GM21619 (cell line): Measurements from ENCODE around the gene CD48.
A peak's percentile ranks its signal among the peaks of the same experiment; 100 is the strongest.
"Not testable (repeated sequence)": the region's sequence is repeated elsewhere in the genome, so short reads cannot be mapped to it uniquely, and the experiment has no call there.

Source experiments
- ATAC-seq: cut with Tn5 transposase; IDR thresholded peaks from one replicate; pipeline ENCODE4 v1.9.1; 2021; ENCODE audit not compliant: unreplicated experiment

The CD48 gene

DNA sequence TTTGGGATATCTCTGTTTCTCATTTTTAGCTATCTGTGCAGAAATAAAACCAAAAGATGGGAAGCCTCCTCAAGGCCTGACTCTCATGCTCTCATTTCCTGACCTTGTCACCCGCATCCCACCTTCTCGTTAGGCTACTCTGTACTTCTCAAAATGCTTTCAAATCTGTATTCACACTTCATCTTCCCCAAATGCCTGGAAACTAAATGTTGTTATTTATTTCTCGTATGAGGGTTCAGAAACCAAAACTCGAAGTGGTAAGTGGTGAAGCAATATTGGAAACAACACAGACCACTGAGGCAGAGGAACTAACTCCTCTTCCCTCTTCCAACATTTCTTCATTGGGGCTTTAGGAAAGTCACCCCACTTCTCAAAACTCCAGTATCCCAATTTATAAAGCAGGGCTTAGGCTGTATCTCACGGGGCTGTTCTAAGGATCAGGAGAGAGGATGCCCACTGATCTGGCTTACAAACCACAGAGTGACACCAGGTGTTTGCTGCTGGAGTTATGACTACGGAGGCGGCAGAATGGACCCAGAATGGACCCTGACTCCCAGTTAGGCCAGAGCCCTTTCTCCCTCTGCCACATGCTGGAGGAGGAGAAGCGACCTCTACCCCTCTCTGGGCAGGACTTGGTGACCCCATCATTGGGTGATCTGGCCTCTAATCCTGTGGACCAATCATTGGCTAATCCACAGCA, 31.0 kb upstream of the CD48 start:
- ATAC-seq = no peak

DNA sequence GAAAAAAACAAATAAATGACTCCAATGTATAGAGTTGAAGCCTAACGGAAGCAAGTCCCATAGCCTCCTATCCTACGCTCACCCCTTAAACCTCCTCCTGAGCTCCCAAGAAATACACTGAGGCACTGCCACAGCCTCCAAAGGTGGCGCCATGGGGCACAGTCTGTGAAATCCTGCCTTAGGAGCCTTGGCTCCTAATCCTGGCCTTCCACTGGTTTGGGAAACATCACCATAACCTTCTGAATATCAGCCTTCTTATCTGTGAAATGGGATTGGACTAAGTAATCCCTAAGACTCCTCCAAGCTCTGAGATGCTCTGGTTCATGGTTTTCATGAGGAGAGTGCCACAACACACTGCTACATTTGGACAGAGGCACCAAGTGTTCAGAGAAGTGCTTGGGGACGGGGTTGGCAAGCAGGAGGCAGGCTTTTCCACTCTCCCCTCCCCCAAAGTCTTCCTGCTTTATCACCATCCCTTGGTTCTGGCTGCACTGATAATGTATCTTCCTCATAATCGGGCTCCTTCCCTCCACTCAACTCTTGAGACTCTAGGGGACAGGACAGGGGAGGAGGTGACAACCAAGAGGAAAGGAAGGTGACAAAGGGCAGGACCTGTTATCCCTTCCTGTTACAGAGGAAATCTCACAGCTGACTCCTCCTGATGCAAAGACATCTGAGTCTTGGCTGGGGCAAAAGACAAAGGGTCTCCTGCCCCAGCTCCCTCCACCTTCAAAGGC, 30.2 kb upstream of the CD48 start:
- ATAC-seq = no peak

DNA sequence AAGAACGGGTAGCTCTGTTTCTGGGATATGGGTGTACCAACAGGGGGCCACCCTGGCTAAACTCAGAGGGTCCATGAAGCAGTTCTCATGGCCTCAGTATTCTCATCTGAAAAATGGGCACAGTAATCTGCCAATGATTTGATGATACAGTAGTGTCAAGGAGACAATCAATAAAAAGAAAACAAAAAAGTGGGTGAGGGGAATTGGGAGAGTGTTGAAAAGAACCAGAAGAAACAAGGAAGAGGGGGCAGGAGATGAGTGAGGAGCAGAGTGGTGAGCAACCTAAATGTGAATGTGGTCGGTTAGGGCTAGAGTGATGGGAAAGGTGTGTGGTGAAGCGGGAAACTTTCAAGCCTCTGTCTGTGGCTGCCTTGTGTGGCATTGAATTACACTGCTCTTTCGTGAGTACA, 29.5 kb upstream of the CD48 start:
- ATAC-seq = no peak

DNA sequence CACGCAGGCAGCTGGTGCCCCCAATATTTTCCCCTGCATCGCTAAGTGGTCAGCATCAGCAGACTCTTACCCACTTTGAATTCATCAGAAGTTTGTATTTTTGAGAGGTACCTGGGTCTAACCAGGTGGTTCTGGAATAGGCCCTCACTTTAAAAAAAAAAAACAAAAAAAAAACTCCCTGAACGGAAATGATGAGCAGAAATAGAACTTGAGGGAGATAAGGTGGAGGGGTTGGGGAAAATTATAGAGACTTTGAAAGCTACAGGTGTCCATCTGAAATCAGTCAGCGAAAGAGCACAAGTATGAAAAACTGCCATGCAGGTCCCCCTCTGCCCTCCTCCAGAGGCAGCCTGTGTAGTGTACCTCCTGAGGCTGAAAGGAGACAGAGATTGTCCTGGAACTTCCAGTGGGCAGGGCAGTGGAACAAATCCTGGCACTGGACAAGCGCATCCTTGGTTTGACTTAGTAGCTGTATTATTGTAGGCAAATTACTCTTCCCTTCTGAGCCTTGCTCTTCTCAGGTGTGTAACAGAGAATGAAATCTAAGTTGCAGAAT, 28.6 kb upstream of the CD48 start:
- ATAC-seq = no peak

DNA sequence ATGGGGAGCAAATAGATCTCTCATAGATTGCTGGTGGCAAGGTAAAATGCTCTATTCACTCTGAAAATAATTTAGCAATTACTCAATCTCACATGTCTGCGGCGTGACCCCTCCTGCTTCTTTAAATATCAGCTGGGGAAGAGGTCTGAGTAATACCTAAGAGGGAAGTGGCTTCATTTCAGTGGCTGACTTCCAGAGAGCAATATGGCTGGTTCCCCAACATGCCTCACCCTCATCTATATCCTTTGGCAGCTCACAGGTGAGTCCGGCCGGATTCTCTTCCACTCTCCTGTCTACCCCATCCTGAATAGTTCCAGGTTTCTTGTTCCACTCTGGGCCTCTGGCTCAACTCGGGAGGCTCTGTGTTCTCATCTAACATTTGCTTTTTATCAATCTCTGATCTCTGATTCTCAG, 27.5 kb upstream of the CD48 start, which contains the start of gene SLAMF7:
SLAMF7 (plus strand) TSS at position 150 of the 414 bp plus-strand sequence; CDS start at position 205, 55 bp downstream.
- no peak for ATAC-seq

DNA sequence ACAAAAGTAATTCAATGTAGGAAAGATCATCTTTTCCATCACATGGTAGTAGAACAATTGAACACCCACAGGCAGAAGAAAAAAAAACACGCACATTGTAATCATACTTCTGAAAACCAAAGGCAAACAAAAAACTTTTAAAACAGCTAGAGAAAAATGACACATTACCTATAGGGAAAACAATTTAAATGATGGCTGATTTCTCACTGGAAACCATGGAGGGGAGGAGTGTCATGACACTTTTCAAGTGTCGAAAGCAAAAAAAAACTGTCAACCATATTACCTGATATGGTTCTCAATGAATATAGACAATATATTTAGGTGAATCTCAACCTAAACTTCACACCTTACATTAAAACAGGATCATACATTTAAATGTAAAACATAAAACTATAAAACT, 26.6 kb upstream of the CD48 start:
- ATAC-seq = no peak

DNA sequence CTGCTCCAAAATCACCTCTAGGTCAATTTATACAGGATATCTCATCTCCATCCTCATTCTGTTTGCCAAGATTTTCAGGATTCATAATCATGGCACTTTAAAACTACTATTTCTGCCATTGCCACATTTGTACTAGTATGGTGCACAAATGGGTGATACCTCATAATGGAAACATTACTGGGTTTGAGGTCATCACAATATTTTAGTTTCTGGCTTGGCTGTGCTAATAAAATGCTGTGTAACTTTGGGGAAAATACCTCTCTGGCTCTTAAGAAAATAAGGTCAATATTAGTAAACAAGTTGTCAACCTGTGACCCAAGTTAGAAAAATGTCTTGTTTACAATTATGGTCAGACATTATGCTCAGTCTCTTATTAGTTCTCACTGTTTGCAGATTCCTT, 22.7 kb upstream of the CD48 start:
- no peak for ATAC-seq

DNA sequence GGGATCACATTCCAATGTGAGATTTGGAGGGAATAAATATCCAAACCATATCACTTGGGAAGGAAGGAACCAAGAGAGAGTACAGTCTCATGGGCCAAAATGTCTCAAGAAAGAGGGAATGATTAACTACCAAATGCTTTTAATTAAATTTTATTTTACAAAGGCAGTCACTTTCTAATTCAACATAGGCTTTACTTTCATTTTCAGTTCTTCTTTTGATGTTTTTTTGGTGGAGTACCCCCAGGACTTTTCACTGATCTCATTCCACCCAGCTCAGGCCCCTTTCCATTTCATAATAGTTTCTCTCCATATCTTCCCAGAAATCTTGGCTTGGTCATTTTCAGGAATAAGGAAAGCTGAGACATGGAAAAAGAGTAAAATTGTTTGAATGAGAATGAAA, 22.3 kb upstream of the CD48 start:
- no peak for ATAC-seq

DNA sequence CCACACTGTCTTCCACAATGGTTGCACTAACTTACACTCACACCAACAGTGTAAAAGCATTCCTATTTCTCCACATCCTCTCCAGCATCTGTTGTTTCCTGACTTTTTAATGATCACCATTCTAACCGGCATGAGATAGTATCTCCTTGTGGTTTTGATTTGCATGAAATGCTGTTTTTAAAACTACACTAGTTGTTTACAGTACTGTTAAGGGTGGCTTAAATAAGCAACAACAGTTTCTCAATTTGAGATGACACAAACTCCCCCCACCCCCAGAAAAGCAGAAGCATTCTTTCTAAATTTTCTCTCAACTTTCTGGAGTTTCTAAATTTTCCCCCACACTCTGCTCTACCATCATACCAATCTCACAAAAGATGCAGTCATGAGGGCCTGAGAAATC, 20.4 kb upstream of the CD48 start:
- no peak for ATAC-seq

DNA sequence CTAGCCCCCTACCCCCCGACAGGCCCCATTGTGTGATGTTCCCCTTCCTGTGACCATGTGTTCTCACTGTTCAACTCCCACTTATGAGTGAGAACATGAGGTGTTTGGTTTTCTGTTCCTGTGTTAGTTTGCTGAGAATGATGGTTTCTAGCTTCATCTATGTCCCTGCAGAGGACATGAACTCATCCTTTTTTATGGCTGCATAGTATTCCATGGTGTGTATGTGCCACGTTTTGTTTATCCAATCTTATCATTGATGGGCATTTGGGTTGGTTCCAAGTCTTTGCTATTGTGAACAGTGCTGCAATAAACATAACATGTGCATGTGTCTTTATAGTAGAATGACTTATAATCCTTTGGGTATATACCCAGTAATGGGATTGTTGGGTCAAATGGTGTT, 19.9 kb upstream of the CD48 start:
- not testable (repeated sequence) for ATAC-seq

DNA sequence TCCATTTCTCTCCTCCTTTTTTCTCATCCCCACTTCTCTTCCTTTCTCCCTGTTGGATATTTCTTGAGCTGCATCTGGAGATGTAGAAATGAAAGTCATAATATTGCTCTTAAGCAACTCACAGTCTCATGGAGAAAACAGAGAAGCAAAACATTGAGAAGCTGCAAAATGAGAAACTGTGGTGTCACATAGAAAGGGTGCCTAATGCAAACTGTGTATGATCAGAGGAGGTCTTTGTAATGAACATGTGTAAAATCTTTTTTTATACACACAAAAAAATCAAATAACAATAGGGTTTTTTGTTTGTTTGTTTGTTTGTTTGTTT, 15.7 kb upstream of the CD48 start:
- ATAC-seq = no peak

DNA sequence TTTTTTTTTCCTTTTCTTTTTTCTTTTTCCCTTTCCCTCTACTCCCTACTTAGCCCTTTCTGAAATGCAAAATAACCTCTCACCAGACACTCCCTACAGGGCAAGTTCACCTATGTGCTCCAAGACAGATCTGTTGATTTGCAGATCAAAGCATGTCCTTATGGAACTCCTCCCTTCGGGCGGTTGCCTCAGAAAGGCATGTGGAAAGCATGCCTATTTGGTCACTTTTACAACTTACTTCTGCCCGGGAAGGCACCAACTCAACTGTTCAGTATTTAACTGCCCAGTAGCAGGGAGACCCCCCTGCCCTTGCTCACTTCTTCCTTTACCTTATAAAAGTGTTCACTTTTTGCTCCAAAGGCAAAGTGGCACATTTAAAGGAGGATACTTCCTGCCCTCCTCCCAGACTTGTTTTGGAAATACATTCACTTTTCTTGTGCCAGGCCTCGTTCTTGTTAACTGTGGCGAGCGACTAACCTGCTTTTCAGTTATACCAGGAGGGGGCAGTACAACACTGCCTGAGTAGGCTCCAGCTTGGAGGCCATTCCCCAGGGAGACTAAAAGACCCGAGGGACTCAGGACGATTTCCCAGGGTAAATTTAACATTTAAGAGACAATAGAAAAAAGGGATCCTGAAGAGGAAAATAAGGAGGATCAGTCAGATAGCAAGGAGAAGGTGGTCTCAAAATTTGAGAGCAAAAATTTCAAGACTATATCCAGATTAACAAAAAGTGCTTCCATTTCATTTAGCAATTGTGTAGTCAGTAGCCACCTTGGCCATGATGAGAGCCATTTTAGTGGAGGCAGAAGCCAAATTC, 15.1 kb upstream of the CD48 start:
- ATAC-seq = peak; percentile 49

DNA sequence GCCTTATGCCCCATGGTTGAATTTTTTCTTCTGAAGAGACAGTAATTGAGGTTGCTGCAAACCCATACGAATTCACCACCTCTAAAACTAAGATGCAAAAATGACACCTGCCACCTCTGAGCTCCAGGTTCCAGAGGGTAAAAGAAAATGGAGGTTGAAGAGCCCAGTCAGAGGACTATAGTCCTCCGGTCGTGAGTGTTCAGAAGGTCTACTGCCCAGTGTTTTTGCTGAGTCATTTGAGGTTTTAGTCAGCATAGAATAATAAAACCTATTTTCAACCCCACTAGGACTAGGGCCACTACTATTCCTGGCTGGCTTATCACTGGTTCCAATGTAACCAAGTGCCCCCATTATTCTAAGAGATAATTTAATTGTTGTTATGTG, 14.5 kb upstream of the CD48 start:
- ATAC-seq = peak; percentile 41

DNA sequence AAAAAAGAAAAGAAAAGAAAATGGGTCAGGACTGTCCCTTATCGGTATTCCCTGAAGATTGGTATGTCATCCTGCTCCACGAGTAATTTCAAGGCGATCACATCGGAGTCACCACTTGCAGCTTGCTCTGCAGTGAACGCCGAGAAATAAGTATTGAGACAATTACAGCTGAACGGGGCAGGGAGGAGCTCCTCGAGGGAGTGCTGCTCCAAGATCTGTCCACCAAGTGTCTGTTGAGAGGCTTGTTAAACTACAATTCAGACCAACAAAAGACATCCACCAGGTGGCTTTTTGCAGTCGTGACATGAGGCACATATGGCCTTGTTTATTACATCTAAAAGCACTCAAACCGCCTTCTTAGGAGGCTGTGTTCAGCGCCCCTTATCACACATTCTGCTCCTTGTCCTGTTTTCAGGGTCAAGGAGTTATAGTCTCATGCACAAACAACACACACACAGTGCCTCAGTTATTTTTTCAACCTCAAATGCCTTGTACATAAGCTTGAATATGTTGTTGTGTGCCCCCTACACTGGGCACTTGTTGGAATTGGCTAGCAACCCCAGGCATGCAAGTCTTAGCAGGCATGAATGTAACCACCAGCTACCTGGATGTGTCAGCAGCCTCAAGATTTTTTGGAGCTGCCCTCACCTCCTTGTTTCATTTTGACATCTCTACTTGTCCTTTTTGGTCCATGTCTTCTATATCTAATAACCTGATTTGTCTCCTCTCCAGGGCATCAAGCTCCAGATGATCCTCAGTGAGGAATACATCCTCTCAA, 13.0 kb upstream of the CD48 start:
- ATAC-seq = no peak

DNA sequence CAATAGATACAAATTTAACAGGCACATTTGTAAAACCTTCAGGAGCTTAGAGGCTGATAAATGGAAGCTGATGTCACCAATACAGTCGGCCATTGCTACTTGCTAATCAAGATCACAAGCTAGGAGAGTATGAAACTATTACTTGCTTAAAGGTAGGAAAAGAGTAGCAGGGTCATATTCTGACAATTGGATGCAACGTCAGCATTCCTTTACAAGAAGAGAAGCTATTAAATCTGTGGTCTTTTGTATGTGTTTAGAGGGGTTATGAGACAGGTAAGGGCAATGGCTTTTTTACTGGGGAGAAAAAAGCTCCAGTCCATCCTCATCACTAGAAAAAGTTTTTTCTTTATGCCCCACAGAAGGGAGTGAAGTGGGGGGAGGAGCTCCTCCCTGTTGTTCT, 11.7 kb upstream of the CD48 start:
- no peak for ATAC-seq

DNA sequence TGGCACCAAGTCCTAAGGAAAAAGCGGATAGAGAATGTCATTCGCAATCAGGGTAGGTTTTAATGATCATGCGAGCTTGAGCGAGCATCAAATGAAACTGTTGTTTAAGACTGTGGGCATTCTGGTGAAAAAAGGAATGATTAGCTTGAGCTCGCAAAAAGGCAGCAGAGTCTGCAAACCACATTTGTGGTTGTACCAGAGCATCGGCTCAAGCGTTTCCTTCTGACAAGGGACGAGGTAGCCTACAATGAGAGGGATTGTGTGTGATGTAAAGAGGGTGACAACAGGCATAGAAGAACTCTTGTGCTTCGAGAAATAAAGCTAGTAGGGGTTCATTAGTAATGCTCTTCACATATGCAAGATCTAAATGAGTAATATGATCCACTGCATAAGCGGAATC, 11.1 kb upstream of the CD48 start:
- no peak for ATAC-seq

DNA sequence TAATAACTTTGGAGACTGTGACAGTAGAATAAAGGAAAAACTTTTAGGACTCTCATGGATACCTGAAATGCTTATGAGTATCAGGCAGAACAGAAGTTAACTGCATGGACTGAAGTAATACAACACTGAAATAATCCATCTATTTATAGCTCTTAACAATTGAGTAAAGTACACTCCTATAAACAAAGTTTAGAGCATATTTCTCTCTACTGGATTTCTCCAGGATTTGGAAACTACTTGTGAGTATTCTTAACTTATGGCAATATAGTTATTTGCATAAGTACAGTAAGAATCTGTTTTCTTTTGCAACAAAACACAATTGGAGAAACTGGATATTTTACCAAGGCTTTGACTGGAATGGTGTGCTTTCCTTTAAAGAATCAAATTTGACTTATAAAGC, 9.9 kb upstream of the CD48 start:
- no peak for ATAC-seq

DNA sequence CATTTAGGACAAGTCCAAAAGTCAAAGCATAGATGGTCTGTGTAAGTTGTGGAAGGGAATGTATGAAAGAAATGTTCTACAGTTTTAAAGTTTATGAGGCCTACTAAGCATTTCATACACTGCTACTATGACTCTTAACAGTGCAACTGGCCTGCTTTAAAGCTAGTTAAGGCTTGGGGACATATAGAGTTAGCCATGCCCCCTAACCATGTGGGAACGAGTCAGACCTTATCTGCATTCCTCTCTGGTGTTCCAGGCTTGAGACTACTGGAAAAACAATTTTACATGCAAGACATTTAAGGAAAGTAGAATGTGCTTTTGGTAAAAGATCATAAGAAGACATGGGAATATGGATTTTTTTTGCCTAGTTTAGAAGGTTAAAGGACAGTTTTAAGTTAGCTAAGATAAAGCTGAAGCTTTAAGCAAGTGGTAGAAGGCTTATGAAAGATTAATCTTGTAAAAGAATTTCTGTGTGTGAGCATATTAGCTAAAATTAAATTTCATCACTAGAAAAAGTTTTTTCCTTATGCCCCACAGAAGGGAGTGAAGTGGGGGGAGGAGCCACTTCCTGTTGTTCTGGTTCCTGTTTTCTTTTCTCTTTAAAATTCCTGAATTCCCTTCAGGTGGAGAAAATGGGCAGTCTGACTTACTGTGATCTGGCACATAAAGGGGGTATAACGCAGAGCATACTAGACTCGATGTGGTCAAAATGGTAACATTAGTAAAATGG, 8.9 kb upstream of the CD48 start:
- no peak for ATAC-seq

DNA sequence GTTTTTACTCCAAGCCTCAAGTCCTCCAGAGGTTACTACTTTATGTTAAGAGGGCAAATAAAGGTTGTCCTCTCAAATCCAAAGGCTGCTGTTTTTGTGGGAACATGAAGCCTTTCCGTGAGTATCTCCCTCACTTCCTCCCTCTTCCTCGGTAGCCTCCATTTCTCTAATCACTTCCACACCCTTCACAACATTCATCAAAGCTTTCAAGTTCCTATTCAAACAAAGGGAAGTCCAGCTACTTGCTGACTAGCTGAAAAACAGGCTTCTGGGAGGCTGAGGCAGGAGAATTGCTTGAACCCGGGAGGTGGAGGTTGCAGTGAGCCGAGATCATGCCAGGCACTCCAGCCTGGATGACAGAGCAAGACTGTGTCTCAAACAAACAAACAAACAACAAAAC, 6.6 kb upstream of the CD48 start:
- no peak for ATAC-seq

DNA sequence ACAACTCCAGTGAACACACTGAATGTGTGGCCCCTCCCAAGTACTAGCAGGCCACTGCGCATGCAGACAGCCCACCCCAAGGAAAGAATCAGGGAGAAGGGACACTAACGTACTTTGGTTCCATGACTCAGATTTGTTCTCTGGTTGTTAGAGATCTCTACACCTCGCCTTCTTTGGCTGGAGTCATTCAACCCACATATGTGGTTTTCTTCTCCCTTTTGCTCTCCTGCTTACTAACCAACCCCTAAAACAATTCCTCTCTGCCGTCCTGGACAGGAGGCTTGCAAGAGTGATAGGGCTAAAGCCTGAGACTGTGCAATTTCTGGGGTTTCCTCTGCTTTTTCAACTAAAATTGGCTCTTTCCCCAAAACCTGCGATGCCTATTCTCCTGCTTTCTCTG, 5.7 kb upstream of the CD48 start:
- no peak for ATAC-seq
